ENCODE results near the gene GMPPA.

DNA sequence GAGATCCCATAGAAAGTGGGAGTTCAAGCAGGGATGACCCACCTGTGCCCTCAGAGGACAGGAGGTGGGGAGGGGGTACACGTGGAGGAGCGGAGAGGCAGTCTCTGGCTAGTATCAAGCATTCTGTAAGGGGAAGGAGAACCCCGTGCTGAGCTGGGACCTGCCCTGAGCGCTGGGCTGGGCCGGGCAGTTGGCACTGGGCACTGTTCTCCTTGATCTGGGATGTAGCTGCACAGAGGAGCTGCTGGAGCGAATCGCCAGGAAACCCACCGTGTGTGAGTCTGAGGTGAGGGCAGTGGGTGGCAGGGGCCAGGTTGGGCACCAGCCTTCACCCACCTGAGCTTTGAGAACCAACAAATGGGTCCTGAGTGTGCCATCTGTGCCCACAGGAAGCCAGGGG lies 19.8 kb upstream of the GMPPA start:
- no peak for TF ChIP-seq POLR2A (IDR thresholded peaks at IDR 0.05; ENCODE audit: low read depth, low read length)
- no peak for TF ChIP-seq TAF1 (IDR thresholded peaks at IDR 0.05; ENCODE audit: borderline replicate concordance, low read depth, low read length)
- no peak for TF ChIP-seq POLR2AphosphoS5 (IDR thresholded peaks at IDR 0.05; ENCODE audit: low read depth, low read length)
